HEK293T (cell line): ENCODE results near the gene TEAD3.
"Not testable (repeated sequence)": the region's sequence is repeated elsewhere in the genome, so short reads cannot be mapped to it uniquely, and the experiment has no call there.

Experiments
- CTCF ChIA-PET: fragments of 350-600 bp; formaldehyde crosslinking; extraction: SDS; loops from one replicate; lab custom pipeline; 2021; ENCODE audit warnings: antibody characterized with exemption, inconsistent platforms; lab: Yijun Ruan, JAX
- POLR2A ChIA-PET: fragments of 350-600 bp; formaldehyde crosslinking; extraction: SDS; loops from one replicate; lab custom pipeline; 2020; ENCODE audit warnings: antibody characterized with exemption, inconsistent platforms; lab: Yijun Ruan, JAX
- DNase-seq: peaks from one replicate; pipeline ENCODE4 v3.0.0; 2012; ENCODE audit warnings: mixed read lengths; ENCODE audit errors: extremely low spot score
- ARNT ChIP-seq: fragments of 450-650 bp; IDR thresholded peaks from 2 replicates; pipeline ENCODE4 v1.6.1; 2017; ENCODE audit warnings: mild to moderate bottlenecking
- BHLHE40 ChIP-seq: fragments of 450-650 bp; IDR thresholded peaks from 2 replicates; pipeline ENCODE4 v1.6.1; 2016; ENCODE audit warnings: mild to moderate bottlenecking, moderate library complexity, borderline replicate concordance
- CTBP1 ChIP-seq: fragments of 450-650 bp; IDR thresholded peaks from 2 replicates; pipeline ENCODE4 v1.6.1; 2016; ENCODE audit warnings: borderline replicate concordance
- ELF4 ChIP-seq: fragments of 450-650 bp; IDR thresholded peaks from 2 replicates; pipeline ENCODE4 v1.6.1; 2017; ENCODE audit warnings: antibody characterized with exemption
- FOXA1 ChIP-seq: fragments of 450-650 bp; IDR thresholded peaks from 2 replicates; pipeline ENCODE4 v1.6.1; 2016; ENCODE audit warnings: mild to moderate bottlenecking
- FOXK2 ChIP-seq: fragments of 450-650 bp; IDR thresholded peaks from 2 replicates; pipeline ENCODE4 v1.6.1; 2016; ENCODE audit warnings: mild to moderate bottlenecking
- FOXM1 ChIP-seq: fragments of 450-650 bp; IDR thresholded peaks from 2 replicates; pipeline ENCODE4 v1.6.1; 2017; ENCODE audit warnings: mild to moderate bottlenecking, borderline replicate concordance
- HDGF ChIP-seq: fragments of 450-650 bp; IDR thresholded peaks from 2 replicates; pipeline ENCODE4 v1.6.1; 2017; ENCODE audit warnings: antibody characterized with exemption, borderline replicate concordance
- L3MBTL2 ChIP-seq: fragments of 450-650 bp; conservative IDR thresholded peaks from 2 replicates; pipeline ENCODE4 v1.6.1; 2016; ENCODE audit warnings: mild to moderate bottlenecking
- LEF1 ChIP-seq: fragments of 450-650 bp; IDR thresholded peaks from 2 replicates; pipeline ENCODE4 v1.6.1; 2017; ENCODE audit warnings: mild to moderate bottlenecking, borderline replicate concordance
- NFRKB ChIP-seq: fragments of 450-650 bp; IDR thresholded peaks from 2 replicates; pipeline ENCODE4 v1.6.1; 2016; ENCODE audit warnings: mild to moderate bottlenecking, moderate library complexity
- SP1 ChIP-seq: fragments of 450-650 bp; IDR thresholded peaks from 2 replicates; pipeline ENCODE4 v1.6.1; 2017
- SUZ12 ChIP-seq: fragments of 450-650 bp; IDR thresholded peaks from 2 replicates; pipeline ENCODE4 v1.6.1; 2016; ENCODE audit warnings: mild to moderate bottlenecking
- TARDBP ChIP-seq: fragments of 450-650 bp; IDR thresholded peaks from 2 replicates; pipeline ENCODE4 v1.6.1; 2016
- ZNF384 ChIP-seq: fragments of 450-650 bp; IDR thresholded peaks from 2 replicates; pipeline ENCODE4 v1.6.1; 2016
- TF ChIP-seq, protein P1 (sequence below): fragments of 450-650 bp; IDR thresholded peaks from 2 replicates; pipeline ENCODE4 v1.6.1; 2016

The TEAD3 gene

GRCh38 chr6:35521235-35521634 lies 24.4 kb upstream of the TEAD3 start:
- POLR2A ChIA-PET: no interaction called here
- CTCF ChIA-PET: interaction anchor here (3.8 kb wide), 1 partner anchor 216 kb away, joined by 43 read pairs; the partner anchor contains the start of gene ARMC12
- no peak for TF ChIP-seq SUZ12
- DNase-seq: no peak

DNA sequence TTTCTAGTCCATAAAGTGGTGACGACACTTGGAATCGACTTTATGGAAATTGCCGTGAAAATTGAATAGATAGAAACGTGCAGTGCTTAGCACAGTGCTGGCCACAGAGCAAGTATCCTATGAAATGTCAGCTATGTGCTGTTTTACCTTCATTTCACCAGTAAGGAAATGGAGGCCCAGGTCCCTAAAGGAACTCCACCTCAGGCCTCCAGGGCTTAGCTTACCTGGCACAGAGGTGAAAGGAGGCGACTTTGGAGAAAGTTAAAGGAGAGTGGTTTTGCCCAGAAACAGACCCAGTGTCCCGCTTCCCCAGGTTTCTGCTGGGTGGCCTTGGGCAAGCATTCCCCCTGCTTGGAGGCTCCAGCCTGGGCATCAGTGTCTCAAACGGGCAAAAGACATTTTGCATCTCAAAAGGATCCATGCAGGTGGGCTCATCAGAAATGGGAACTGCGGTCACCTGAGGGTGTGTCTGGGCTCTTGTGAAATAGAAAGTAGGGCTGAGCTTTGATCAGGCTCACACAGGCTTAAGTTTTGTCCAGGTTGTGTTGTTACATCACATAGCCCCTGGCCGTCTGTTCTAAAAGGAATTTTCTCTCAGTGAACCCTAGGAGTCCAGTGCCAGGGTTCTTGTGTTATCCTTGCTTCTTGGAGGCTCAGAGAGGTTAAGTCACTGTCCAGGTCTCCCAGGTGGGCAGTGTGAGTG lies 22.6 kb upstream of the TEAD3 start:
- no peak for DNase-seq
- CTCF ChIA-PET: no interaction called here
- POLR2A ChIA-PET: no interaction called here
- TF ChIP-seq, protein P1, sequence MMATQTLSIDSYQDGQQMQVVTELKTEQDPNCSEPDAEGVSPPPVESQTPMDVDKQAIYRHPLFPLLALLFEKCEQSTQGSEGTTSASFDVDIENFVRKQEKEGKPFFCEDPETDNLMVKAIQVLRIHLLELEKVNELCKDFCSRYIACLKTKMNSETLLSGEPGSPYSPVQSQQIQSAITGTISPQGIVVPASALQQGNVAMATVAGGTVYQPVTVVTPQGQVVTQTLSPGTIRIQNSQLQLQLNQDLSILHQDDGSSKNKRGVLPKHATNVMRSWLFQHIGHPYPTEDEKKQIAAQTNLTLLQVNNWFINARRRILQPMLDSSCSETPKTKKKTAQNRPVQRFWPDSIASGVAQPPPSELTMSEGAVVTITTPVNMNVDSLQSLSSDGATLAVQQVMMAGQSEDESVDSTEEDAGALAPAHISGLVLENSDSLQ: no peak
- TF ChIP-seq L3MBTL2 (no peak), HDGF (no peak), TARDBP (no peak), SUZ12 (no peak), NFRKB (no peak), ARNT (no peak), FOXA1 (no peak), FOXK2 (no peak)

GRCh38 chr6:35518566-35519312 lies 21.9 kb upstream of the TEAD3 start:
- POLR2A ChIA-PET: no interaction called here
- no peak for TF ChIP-seq NFRKB
- TF ChIP-seq BHLHE40: no peak
- no peak for TF ChIP-seq FOXA1
- TF ChIP-seq, protein P1: no peak
- no peak for TF ChIP-seq SUZ12
- TF ChIP-seq ZNF384: no peak
- no peak for TF ChIP-seq SP1
- no peak for TF ChIP-seq FOXK2
- TF ChIP-seq ARNT: no peak
- no peak for TF ChIP-seq CTBP1
- TF ChIP-seq FOXM1: no peak
- TF ChIP-seq HDGF: no peak
- no peak for TF ChIP-seq ELF4
- no peak for TF ChIP-seq LEF1
- no peak for TF ChIP-seq L3MBTL2
- CTCF ChIA-PET: no interaction called here
- no peak for DNase-seq

DNA sequence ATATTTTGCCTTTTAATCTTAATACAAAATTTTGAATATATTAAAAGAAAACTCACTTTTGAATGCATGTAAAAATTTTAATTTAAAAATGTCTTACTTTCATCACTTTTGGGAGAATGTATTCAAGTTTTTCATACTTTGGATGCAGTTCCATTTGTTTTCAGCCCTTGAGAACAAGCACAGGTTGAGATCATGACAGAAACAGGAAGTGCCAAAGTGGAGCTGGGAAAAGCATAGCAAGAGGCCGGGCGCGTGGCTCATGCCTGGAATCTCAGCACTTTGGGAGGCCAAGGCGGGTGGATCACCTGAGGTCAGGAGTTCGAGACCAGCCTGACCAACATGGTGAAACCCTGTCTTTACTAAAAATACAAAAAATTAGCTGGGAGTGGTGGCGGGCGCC lies 21.1 kb upstream of the TEAD3 start:
- DNase-seq, CTCF ChIA-PET: not testable (repeated sequence)

GRCh38 chr6:35516712-35517111 lies 19.8 kb upstream of the TEAD3 start:
- DNase-seq: no peak
- ChIA-PET POLR2A (interaction anchor here (1.3 kb wide), 1 partner anchor 44 kb away, joined by 4 read pairs; no protein-coding TSS in a partner anchor), CTCF (interaction anchor here (0.6 kb wide), 2 partner anchors 8 to 223 kb away, joined by 3 to 5 read pairs; no protein-coding TSS in a partner anchor)
- TF ChIP-seq FOXM1 (no peak), TARDBP (no peak), FOXK2 (no peak)

More for the DNA sequence above, 21.1 kb upstream of the TEAD3 start:
- POLR2A ChIA-PET: not testable (repeated sequence)

GRCh38 chr6:35515939-35516338 lies 19.1 kb upstream of the TEAD3 start:
- DNase-seq, CTCF ChIA-PET: not testable (repeated sequence)
- POLR2A ChIA-PET: interaction anchor here (1.3 kb wide), 1 partner anchor 43 kb away, joined by 4 read pairs; no protein-coding TSS in a partner anchor

DNA sequence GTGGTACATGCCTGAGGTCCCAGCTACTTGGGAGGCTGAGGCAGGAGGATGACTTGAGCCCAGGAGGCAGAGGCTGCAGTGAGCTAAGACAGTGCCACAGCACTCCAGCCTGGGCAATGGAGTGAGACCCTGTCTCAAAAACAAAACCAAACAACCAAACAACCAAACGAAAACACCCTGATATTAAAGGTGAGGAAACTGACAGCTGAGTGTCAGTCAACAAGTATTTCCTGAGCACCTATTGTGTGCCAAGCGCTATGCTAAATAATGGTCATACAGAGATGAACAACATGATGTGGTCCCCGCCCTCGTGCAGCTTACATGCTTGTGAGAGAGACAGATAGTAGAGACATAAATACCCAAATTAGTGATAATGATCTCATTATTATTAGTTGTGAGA lies 17.7 kb upstream of the TEAD3 start:
- TF ChIP-seq SUZ12 (no peak), LEF1 (no peak), TARDBP (no peak), L3MBTL2 (no peak), BHLHE40 (no peak), FOXM1 (no peak), NFRKB (no peak), SP1 (no peak)
- DNase-seq: no peak
- ChIA-PET POLR2A (interaction anchor here (1.2 kb wide), 1 partner anchor 43 kb away, joined by 4 read pairs; no protein-coding TSS in a partner anchor), CTCF (no interaction called here)

DNA sequence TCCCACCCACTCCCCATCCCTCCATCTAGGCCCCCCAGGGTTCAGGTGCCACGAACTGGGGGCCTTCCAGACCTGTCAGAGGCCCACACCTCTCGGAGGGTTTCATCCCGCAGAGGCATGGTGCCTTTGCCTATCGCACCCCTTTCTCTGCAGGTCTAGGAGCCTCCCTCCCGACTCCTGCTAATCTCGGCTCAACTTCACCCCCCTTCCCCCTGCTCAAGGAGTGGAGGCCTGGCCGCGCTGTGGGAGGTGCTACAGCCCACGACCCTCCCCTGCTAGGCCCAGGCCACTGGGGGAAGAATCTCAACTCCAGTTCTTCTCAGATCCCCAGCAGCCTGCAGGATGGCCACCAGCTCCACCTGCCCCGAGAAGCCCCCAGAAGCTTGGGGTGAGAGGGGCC lies 15.9 kb upstream of the TEAD3 start, which contains the start of gene TULP1:
Gene TULP1, minus strand, starts transcription at position 157 of the 400 bp plus-strand sequence. Its CDS starts 38 bp downstream, at position 119.
- TF ChIP-seq FOXM1 (no peak), ELF4 (no peak), LEF1 (no peak), HDGF (no peak), ARNT (no peak), BHLHE40 (no peak), L3MBTL2 (no peak), SUZ12 (no peak), TARDBP (no peak), FOXK2 (no peak), SP1 (no peak)
- ChIA-PET POLR2A (no interaction called here), CTCF (no interaction called here)
- no peak for DNase-seq
